Middle frontal gyrus (tissue), 1 donor: ENCODE data around the gene NOX5.
"Not testable (repeated sequence)": the region's sequence is repeated elsewhere in the genome, so short reads cannot be mapped to it uniquely, and the experiment has no call there.

Experiments used
- DNase-seq: peaks from one replicate; pipeline ENCODE4 v3.0.0-alpha.2; 2015; ENCODE audit warnings: low spot score; ENCODE audit errors: extremely low spot score

Gene NOX5

GRCh38 chr15:69014454-69014853, at the start of gene NOX5:
NOX5 (plus strand) TSS chr15:69014695; CDS start chr15:69014736, 41 bp downstream.
- DNase-seq = no peak

DNA sequence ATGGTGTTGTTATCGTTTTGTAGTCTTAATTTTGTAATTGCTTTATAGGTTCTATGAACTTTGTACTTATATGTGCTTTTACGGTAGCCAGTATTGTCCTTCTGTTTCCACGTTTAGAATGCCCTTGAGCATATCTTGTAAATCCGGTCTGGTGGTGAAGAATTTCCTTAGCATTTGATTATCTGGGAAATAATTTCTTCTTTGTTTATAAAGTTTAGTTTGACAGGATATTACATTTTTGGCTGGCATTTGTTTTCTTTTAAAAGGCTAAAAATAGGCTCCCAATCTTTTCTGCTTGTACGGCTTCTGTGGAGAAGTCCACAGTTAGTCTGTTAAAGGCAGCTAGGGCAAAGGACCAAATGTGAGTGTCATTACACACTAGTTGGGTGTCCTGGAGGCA, 47.5 kb upstream of the NOX5 start:
- no peak for DNase-seq

DNA sequence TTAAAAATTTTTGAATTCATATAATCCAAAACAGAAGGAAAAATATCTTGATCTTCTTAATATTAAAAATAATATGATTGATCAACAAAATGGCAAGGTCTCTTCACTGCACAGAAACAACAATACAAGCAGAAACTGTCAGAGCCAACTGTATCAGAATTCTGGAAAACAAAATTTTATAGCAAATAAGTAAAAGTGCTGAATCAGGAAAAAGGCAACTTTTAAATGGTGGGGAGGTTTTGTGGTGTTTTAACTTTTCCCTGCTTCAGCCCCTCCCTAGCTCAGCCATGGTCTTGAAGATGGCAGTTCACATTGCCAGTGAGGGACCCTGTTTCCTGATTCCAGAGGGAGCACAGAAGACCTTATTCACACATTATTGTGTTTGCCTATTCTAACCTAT, 46.5 kb upstream of the NOX5 start:
- DNase-seq = no peak

DNA sequence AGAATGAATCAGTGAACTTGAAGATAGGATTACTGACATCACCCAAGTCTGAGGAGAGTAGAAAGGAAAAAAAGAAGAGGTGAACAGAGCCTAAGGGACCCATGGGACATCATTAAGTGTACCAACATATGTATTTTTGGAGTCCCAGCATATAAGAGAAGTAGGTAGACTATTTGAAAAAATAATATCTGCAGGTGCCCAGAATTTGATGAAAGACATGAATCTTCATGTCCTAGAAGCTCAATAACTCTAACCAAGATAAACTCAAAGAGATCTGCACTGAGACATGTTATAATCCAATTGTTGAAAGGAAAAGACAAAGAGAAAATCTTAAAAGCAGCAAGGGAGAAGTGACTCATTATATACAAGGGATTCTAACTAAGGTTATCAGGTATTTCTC, 45.2 kb upstream of the NOX5 start:
- DNase-seq = no peak

GRCh38 chr15:68972201-68973065, 42.1 kb upstream of the NOX5 start:
- no peak for DNase-seq

DNA sequence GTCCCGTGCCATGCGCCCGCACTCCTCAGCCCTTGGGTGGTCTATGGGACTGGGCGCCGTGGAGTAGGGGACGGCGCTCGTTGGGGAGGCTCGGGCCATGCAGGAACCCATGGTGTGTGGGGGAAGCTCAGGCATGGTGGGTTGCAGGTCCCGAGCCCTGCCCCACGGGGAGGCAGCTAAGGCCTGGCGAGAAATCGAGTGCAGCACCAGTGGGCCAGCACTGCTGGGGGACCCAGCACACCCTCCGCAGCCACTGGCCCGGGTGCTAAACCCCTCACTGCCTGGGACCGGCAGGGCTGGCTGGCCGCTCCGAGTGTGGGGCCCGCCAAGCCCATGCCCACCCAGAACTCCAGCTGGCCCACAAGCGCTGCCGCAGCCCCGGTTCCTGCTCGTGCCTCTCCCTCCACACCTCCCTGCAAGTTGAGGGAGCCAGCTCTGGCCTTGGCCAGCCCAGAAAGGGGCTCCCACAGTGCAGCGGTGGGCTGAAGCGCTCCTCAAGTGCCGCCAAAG, 38.8 kb upstream of the NOX5 start:
- DNase-seq = not testable (repeated sequence)

DNA sequence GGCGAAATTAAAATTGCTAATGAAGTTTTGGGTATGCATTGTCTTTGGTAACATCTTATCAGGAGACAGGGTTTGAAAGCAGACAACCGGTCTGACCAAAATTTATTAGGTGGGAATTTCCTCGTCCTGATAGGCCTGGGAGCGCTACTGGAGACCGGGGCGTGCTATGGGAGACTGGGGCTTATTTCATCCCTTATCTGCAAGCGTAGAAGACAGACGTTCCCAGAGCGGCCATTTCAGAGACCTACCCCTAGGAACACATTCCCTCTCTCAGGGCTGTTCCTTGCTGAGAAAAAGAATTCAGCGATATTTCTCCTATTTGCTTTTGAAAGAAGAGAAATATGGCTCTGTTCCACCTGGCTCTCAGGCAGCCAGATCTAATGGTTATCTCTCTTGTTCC, 37.1 kb upstream of the NOX5 start:
- DNase-seq = not testable (repeated sequence)

- DNase-seq = no peak
Observed at GRCh38 chr15:68979006-68979405, 35.5 kb upstream of the NOX5 start.

- no peak for DNase-seq
Observed at GRCh38 chr15:68979816-68980215, 34.7 kb upstream of the NOX5 start.

DNA sequence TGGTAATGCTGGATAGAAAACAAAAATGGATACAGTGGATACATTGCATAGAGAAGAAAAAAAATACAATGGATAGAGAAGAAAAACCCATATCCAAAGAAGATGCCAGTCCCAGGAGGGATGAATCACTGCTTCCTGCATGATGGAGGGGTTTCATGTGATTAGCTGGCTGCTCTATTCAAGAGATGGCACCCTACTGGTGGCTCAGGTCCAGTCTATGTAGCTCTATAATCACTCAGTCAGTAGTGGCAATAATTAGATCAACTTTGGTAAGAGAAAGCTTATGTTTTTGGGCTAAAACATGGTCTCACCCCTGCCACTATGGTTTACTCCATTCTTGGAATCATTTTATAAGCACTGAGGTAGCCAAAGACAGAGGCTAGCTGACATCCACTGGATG, 33.7 kb upstream of the NOX5 start:
- DNase-seq = no peak

- DNase-seq = no peak
Observed at GRCh38 chr15:68981941-68982340, 32.6 kb upstream of the NOX5 start.

GRCh38 chr15:68982976-68983563, 31.4 kb upstream of the NOX5 start:
- no peak for DNase-seq

GRCh38 chr15:68983961-68984481, 30.5 kb upstream of the NOX5 start:
- no peak for DNase-seq

DNA sequence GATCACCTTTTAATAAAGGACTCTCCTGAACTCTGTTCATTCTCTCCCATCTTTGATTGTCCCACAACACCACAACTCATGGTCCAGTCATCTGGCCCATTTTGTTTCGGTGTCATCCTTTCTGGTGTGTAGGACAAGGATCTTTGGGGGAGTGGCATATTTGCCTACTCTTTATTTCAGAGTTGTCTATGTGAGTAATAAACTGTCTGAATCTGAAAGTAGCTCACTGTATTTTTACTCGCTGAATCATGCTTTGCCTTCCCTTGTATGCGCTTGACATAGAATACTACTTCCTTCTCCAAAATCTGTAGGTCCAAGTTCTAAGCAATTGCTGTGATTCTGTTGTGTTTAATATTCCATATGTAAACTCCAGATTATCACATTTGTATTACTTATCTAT, 29.9 kb upstream of the NOX5 start:
- DNase-seq = no peak

DNA sequence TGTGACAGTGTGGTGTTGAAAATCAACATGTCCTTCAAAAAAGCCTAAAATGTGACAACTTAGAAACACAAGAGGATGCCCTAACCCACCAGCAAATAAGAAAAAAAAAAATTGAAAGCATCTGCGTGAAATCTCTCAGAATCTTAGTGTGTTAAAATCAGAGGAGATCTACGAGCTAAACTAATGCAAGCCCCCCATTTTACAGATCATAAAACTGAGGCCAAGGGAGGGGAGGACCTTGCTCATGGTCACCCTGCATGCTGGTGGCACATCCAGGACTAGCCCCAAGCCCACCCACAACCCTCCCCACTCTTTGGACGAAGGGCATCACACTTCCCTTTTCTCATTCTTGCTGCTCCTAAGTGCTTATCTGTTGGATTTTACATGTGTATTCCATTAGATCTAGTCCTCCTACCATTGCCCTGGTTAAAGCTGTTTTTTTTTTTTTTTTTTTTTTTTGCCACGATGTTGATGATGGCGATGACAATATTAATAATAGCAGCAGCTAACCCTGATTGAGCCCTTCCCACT, 29.1 kb upstream of the NOX5 start:
- DNase-seq = no peak

DNA sequence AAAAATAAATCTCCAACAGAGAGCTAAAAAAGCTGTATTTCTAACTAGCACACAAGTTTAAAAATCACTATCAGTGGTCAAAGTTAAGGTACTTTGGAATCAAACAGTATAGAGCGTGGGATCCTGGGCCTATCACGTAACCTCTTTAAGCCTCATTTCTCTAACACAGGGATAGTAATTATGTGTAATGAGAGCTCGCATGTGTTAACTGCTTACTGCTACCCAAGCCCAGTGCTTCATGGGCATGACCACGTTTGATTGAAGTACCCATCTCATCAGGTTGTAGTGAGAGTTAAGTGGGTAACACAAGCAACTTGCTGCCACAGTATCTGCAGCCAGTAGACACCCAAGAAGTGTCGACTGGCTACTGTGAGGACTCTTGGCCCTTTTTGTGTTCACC, 28.2 kb upstream of the NOX5 start:
- no peak for DNase-seq

GRCh38 chr15:68987120-68987519, 27.4 kb upstream of the NOX5 start:
- no peak for DNase-seq

DNA sequence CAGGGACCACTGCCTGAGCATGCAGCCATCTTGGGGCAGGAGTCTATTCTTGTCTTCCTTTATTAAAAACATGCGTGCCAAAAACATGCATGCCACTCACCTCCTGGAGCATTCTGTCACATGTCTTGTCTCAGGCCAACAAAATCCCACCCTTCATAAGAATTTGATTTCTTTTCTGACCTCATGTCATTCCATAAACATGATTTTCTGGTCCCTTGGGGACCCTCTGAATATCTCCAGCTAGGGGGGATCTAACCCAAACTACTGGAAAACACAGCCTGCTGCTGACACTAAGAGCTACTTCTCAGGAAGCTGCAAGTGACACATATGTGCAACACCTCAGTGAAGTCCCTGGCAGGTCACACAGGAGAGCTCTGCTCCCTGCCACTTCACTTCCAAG, 26.8 kb upstream of the NOX5 start:
- no peak for DNase-seq

DNA sequence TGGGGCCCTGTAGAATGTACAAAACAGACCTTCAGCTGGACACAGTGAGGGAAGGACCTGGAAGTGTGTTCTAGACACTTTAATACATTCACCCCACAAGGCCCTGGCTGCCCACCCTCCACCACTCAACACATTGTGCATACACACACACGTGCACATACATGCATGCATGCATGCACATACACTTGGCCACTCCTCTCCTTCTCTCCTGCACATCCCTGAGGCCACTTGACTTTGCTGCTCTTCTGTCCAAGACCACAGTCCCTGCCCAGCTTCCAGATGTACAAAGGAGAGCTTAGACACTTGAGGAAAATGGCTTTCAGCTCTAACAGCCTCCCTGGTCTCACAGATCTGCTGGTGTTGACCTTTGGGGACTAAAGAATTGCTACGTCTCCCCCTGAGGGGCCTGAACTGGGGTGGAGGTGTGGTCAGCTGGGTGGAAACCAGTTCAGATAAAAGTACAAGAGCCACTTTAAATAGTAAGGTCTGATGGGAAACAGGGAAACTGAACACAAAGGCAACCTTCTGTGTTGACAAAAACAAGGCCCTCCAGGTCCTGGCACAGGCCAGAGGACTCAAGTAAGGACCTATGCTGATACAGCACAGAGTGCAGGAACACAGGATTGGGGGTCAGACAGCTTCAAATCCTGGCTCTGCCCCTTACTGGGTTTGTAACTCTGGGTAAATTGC, 24.8 kb upstream of the NOX5 start:
- DNase-seq = no peak

GRCh38 chr15:68990231-68990991, 24.1 kb upstream of the NOX5 start:
- no peak for DNase-seq

GRCh38 chr15:68990992-68991500, 23.4 kb upstream of the NOX5 start:
- DNase-seq = no peak
